Liver (tissue), 9 donors: ENCODE measurements around the gene ERC2. TPM values are rescaled to one million over a fixed set of nuclear protein-coding genes. Genes with fewer than 3 reads are reported as not detected.

Experiments used
- DNase-seq: peaks from one replicate; pipeline ENCODE4 v3.0.0-alpha.2; 2017; ENCODE audit warnings: low spot score
- H3K27ac ChIP-seq, 2 donors: one replicate each; pipeline ENCODE4 v1.7.0; 2013; ENCODE audit warnings: inconsistent platforms in 2 of 2, low read length in 2 of 2, control low read depth in 1 of 2, low read depth in 1 of 2, mild to moderate bottlenecking in 1 of 2
- H3K27me3 ChIP-seq, 4 donors: one replicate each; pipeline versions ENCODE4 v1.6.1 to v1.7.0; 2013; ENCODE audit warnings: low read length in 3 of 4, inconsistent platforms in 1 of 4, mild to moderate bottlenecking in 1 of 4, moderate library complexity in 1 of 4; ENCODE audit not compliant: control insufficient read depth in 4 of 4, insufficient read depth in 4 of 4
- H3K36me3 ChIP-seq, 4 donors: one replicate each; pipeline versions ENCODE4 v1.6.1 to v1.7.0; 2013; ENCODE audit warnings: low read length in 3 of 4, mild to moderate bottlenecking in 3 of 4, low read depth in 1 of 4, moderate library complexity in 1 of 4; ENCODE audit not compliant: control insufficient read depth in 4 of 4, insufficient read depth in 3 of 4
- H3K4me1 ChIP-seq, 4 donors: one replicate each; pipeline versions ENCODE4 v1.6.1 to v1.7.0; 2013; ENCODE audit warnings: low read length in 3 of 4, mild to moderate bottlenecking in 3 of 4, moderate library complexity in 1 of 4; ENCODE audit not compliant: control insufficient read depth in 4 of 4, insufficient read depth in 4 of 4
- H3K4me3 ChIP-seq, 3 donors: one replicate each; pipeline versions ENCODE4 v1.6.1 to v1.7.0; 2013; ENCODE audit warnings: low read length in 3 of 3, control low read depth in 1 of 3, low read depth in 1 of 3, mild to moderate bottlenecking in 1 of 3
- H3K9ac ChIP-seq, 2 donors: one replicate each; pipeline ENCODE4 v1.7.0; 2013; ENCODE audit warnings: low read length in 2 of 2, mild to moderate bottlenecking in 2 of 2, moderate library complexity in 2 of 2, control low read depth in 1 of 2, low read depth in 1 of 2
- H3K9me3 ChIP-seq, 4 donors: one replicate each; pipeline versions ENCODE4 v1.6.1 to v1.7.0; 2013; ENCODE audit warnings: low read length in 3 of 4; ENCODE audit not compliant: control insufficient read depth in 4 of 4
- ATF3 ChIP-seq: IDR thresholded peaks from 2 replicates; pipeline ENCODE4 v1.6.1; 2016; ENCODE audit warnings: antibody characterized with exemption
- EGR1 ChIP-seq, 2 donors: IDR thresholded peaks; 2 replicates each; pipeline ENCODE4 v1.6.1; 2016 to 2018; ENCODE audit warnings: antibody characterized with exemption in 2 of 2, low read depth in 2 of 2
- FOXA1 ChIP-seq: IDR thresholded peaks from 2 replicates; pipeline ENCODE4 v1.6.1; 2016; ENCODE audit warnings: antibody characterized with exemption
- HNF4G ChIP-seq: IDR thresholded peaks from 2 replicates; pipeline ENCODE4 v1.6.1; 2016; ENCODE audit warnings: antibody characterized with exemption
- JUND ChIP-seq, 2 donors: IDR thresholded peaks; 2 replicates each; pipeline ENCODE4 v1.6.1; 2016; ENCODE audit warnings: antibody characterized with exemption in 2 of 2
- MAX ChIP-seq: IDR thresholded peaks from 2 replicates; pipeline ENCODE4 v1.6.1; 2016; ENCODE audit warnings: antibody characterized with exemption
- NR2F2 ChIP-seq: IDR thresholded peaks from 2 replicates; pipeline ENCODE4 v1.6.1; 2016; ENCODE audit warnings: antibody characterized with exemption
- YY1 ChIP-seq: IDR thresholded peaks from 2 replicates; pipeline ENCODE4 v1.6.1; 2016; ENCODE audit warnings: antibody characterized with exemption, mild to moderate bottlenecking
- WGBS: extraction: QIAGEN DNeasy Blood & Tissue Kit; methylation state at CpG from one replicate; pipeline ENCODE4 v1.1.7; 2013; 5-methylcytosine and 5-hydroxymethylcytosine counted together
- polyA plus RNA-seq, 2 donors: library from polyadenylated mRNA; stranded (reverse) in 1 of 2; unstranded in 1 of 2; fragments of 200-250 nt in 1 of 2; fragments of >200 nt in 1 of 2; fragmentation: Nextera tagmentation in 1 of 2; extraction: Ambion mirVana in 1 of 2; gene quantifications; one replicate each; pipeline versions ENCODE4 v1.2.1 to v1.2.3, GENCODE V29; 2013 to 2015
- total RNA-seq, 2 donors: library from RNA; depleted of rRNA; stranded (reverse); fragments of >200 nt; gene quantifications; one replicate each; pipeline ENCODE4 v1.2.3, GENCODE V29; 2014
- TF ChIP-seq, protein P1 (sequence below): IDR thresholded peaks from 2 replicates; pipeline ENCODE4 v1.6.1; 2016; ENCODE audit warnings: antibody characterized with exemption, mild to moderate bottlenecking
- TF ChIP-seq, protein P2 (sequence below): IDR thresholded peaks from 2 replicates; pipeline ENCODE4 v1.6.1; 2016; ENCODE audit warnings: antibody characterized with exemption
- donor health status: healthy.
- donor health status: healthy.
- donor health status: healthy.
- donor health status: healthy.
- donor health status: healthy.

Gene ERC2
- total and polyA plus RNA-seq, 4 donors, result 0.14 to 0.25 TPM; not detected in 2

DNA sequence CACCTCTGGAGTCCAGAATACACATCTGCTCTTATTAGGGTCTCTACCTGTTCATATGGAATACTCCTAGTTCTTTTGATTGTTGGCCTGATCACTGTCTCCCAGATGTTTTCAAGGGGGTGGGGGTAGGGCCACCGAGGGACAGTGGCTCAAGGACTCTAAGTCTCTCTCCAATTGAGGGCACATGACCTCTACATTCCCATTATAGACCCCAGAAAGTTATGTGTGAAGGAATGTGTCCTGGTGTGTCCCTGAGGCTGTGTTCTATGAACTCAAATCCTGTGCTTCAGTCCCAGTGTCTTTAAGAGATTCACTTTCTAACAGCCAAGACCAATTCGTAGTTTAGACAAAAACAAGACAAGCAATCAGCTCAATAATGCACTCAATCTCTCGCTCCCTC lies 357.4 kb downstream of the ERC2 start:
- Histone ChIP-seq H3K36me3 (no peaks in the 10 kb centered on the region), H3K27ac (no peak overlapping the region), H3K4me1 (no peaks in the 10 kb centered on the region), H3K4me3 (no peak overlapping the region), H3K9ac (no peak overlapping the region), H3K27me3 (peaks cover 0 to 4% (median 1%) of the 10 kb centered on the region in 4 donors), H3K9me3 (peaks cover 2 to 12% (median 3%) of the 10 kb centered on the region in 4 donors)
- DNase-seq, result no peak
- WGBS, result 55% methylated on average over 3 of the region's 3 CpGs
- no peak for TF ChIP-seq FOXA1
- no peak for TF ChIP-seq YY1
- no peak for TF ChIP-seq HNF4G
- TF ChIP-seq MAX, result no peak
- TF ChIP-seq EGR1 (IDR thresholded peaks at IDR 0.05; ENCODE audit: low read depth in 2 of 2), result no peak

GRCh38 chr3:56107157-56107556 lies 361.1 kb downstream of the ERC2 start:
- Histone ChIP-seq H3K9me3 (no peaks in the 10 kb centered on the region), H3K27me3 (peaks cover 0 to 2% (median 0%) of the 10 kb centered on the region in 4 donors), H3K36me3 (no peaks in the 10 kb centered on the region), H3K9ac (no peak overlapping the region), H3K4me1 (no peaks in the 10 kb centered on the region), H3K27ac (no peak overlapping the region), H3K4me3 (no peak overlapping the region)
- TF ChIP-seq, protein P1, sequence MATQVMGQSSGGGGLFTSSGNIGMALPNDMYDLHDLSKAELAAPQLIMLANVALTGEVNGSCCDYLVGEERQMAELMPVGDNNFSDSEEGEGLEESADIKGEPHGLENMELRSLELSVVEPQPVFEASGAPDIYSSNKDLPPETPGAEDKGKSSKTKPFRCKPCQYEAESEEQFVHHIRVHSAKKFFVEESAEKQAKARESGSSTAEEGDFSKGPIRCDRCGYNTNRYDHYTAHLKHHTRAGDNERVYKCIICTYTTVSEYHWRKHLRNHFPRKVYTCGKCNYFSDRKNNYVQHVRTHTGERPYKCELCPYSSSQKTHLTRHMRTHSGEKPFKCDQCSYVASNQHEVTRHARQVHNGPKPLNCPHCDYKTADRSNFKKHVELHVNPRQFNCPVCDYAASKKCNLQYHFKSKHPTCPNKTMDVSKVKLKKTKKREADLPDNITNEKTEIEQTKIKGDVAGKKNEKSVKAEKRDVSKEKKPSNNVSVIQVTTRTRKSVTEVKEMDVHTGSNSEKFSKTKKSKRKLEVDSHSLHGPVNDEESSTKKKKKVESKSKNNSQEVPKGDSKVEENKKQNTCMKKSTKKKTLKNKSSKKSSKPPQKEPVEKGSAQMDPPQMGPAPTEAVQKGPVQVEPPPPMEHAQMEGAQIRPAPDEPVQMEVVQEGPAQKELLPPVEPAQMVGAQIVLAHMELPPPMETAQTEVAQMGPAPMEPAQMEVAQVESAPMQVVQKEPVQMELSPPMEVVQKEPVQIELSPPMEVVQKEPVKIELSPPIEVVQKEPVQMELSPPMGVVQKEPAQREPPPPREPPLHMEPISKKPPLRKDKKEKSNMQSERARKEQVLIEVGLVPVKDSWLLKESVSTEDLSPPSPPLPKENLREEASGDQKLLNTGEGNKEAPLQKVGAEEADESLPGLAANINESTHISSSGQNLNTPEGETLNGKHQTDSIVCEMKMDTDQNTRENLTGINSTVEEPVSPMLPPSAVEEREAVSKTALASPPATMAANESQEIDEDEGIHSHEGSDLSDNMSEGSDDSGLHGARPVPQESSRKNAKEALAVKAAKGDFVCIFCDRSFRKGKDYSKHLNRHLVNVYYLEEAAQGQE, result no peak
- TF ChIP-seq, protein P2, sequence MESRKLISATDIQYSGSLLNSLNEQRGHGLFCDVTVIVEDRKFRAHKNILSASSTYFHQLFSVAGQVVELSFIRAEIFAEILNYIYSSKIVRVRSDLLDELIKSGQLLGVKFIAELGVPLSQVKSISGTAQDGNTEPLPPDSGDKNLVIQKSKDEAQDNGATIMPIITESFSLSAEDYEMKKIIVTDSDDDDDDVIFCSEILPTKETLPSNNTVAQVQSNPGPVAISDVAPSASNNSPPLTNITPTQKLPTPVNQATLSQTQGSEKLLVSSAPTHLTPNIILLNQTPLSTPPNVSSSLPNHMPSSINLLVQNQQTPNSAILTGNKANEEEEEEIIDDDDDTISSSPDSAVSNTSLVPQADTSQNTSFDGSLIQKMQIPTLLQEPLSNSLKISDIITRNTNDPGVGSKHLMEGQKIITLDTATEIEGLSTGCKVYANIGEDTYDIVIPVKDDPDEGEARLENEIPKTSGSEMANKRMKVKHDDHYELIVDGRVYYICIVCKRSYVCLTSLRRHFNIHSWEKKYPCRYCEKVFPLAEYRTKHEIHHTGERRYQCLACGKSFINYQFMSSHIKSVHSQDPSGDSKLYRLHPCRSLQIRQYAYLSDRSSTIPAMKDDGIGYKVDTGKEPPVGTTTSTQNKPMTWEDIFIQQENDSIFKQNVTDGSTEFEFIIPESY, result no peak
- no peak for TF ChIP-seq JUND (IDR thresholded peaks at IDR 0.05)
- TF ChIP-seq EGR1 (IDR thresholded peaks at IDR 0.05; ENCODE audit: low read depth in 2 of 2), result no peak
- no peak for TF ChIP-seq NR2F2
- TF ChIP-seq ATF3, result no peak
- no peak for DNase-seq

- TF ChIP-seq NR2F2, result no peak
- TF ChIP-seq, protein P2, result no peak
- H3K4me3 ChIP-seq, result no peak overlapping the region
- H3K9ac ChIP-seq, result no peak overlapping the region
- WGBS, result 79% methylated on average over 6 of the region's 6 CpGs
- H3K9me3 ChIP-seq, result no peaks in the 10 kb centered on the region
- H3K4me1 ChIP-seq, result no peaks in the 10 kb centered on the region
- no peaks in the 10 kb centered on the region for H3K36me3 ChIP-seq
- DNase-seq, result no peak
- no peak overlapping the region for H3K27ac ChIP-seq
- H3K27me3 ChIP-seq, result peaks cover 0 to 9% (median 0%) of the 10 kb centered on the region in 4 donors
Measured at GRCh38 chr3:56102032-56102431, 366.2 kb downstream of the ERC2 start.
